HuH-7 (cell line): ENCODE measurements around the gene NMNAT3.
A peak's percentile ranks its signal among the peaks of the same experiment; 100 is the strongest.
"Not testable (repeated sequence)": the region's sequence is repeated elsewhere in the genome, so short reads cannot be mapped to it uniquely, and the experiment has no call there.

Experiments
- DNase-seq: peaks from one replicate; pipeline ENCODE4 v3.0.0; 2011; ENCODE audit warnings: low spot score

The NMNAT3 gene

GRCh38 chr3:139636511-139636910 is 41.3 kb downstream of the NMNAT3 start:
- DNase-seq: no peak

- DNase-seq: no peak
Observed at GRCh38 chr3:139634111-139634635, 43.6 kb downstream of the NMNAT3 start.

DNA sequence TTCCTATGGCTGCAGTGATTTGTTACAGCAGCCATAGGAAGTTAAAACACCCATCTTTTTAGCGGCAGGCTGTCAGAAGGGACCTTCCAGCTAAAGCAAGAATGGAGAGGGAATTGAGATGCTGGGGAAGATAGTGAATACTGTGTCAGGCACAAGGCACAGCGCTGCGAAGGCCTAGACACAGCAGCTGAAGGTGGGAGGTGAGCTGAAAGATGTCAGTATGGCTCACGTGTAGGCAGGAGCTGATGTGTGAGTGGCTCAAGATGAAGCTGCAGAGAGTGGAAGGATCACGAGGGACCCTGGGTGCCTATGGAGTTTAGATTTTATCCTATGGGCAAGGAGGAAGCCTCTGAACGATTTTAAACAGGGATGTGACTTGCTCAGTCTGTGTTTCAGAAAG is 44.3 kb downstream of the NMNAT3 start:
- no peak for DNase-seq

DNA sequence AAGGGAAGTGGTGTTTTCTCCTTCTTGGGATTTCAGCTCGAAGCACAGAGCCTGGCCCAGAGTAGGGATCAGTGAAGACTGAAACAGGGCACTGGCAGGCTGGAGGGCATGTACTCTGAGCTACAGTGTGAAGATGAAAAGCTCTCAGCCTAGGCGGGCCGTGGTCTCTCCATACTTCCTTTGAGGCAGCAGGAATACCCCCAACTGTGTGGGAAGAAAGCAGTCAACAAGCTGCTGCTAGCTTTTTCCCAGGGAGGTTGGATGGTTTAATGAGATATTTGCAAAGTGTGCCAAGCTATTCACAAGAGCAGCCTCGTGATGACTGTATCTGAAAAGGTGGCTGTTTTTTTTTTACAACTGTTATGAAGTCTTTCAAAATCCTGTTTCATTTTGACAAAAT is 47.2 kb downstream of the NMNAT3 start:
- DNase-seq: no peak

- peak; percentile 37 for DNase-seq
Observed at GRCh38 chr3:139629033-139629432, 48.7 kb downstream of the NMNAT3 start.

DNA sequence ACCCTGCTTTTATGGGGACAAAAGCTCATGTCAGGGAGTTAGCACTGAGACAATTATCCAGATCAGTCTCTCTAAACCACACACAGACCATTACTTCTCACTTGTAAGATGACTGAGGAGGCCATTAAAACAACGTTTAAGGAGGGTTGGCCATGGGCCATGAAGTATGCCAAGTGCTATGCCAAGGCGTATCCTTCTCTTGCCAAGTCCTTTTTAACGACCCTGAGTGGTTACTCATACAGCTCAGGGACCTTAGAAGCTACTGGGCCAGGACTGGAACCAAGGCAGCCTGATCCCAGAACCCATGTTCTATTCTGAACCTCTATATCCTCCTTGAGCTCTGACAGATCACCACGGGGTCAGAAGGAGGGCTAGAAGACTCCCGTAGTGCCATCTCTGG is 50.0 kb downstream of the NMNAT3 start:
- no peak for DNase-seq

- DNase-seq: no peak
Observed at GRCh38 chr3:139620438-139620837, 57.3 kb downstream of the NMNAT3 start.

DNA sequence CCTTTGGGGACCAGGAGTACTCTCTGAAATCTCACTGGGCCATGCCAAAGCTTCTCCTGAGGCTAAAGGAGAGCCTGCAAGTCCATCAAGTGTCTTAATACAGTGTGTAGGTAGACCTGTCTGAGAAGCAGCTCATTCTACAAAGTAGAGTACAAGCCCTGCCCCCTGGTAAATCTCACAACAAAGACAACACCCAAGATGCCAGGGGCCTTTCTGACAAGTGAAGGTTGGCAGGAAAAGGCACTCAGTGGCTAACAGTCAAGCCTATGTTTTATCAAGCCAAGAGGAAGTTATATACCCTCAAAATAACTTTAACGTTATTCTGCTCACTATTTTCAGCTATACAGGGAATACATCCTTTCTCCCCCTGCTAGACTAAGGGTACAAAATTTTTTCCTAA is 58.3 kb downstream of the NMNAT3 start:
- no peak for DNase-seq

DNA sequence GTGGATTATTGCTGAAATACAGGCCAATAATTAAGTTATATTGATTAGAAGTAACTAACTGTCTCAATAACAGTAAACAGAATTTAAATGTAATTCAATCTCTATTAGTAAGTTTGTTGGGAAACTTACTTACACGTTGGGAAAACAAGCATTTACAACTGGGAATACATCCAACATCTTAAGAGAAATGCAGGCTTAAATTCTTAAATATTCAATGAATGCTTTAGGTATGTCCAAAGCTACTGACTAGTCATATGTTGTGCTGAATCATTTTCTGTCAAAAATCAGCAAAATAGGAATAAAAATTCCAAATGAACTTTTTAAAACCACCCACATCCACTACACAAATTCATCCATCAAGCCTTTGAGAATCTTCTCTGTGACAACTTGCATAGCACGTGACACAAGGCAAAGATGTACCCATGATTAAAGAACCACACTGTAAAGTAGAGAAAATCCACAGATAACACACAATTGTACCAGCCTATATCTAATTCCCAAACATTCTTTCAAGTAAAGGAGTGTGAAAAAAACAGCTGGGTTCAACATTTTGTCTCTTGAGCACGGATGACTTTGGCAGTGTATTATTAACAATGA is 60.0 kb downstream of the NMNAT3 start:
- DNase-seq: no peak

GRCh38 chr3:139611528-139611927 is 66.2 kb downstream of the NMNAT3 start:
- DNase-seq: no peak

DNA sequence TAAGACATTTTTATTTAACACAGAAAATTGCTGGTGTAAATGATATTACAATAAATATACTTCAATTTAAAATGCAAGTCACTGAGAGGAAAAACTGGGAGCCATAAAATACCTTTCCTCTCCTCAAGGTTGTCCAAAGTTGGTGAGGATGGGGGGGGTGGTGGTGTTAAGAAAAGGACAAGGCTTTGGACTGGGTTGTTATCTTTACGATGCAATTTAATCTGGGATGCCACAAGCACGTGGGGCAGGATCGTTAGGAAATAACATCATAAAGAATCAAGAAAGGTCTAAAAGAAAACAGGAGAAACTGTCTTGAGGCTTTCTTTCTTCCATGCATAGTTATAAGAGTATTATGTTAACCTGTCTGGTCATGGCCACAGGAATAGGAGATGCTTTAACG is 66.9 kb downstream of the NMNAT3 start:
- no peak for DNase-seq

DNA sequence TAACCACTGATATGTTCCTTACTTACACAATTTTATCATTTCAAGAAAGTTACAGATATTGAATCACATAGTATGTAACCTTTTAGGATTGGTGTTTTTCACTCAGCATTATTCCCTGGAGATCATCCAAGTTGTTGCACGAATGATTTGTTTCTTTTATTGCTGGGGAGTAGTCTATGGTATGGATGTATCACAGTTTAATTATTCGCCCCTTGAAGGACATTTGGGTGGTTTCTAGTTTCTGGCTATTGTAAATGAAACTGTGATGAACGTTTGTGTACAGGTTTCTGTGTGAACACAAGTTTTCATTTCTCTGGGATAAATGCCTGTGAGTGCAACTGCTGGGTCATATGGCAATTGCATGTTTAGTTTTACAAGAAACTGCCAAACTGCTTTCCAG is 68.8 kb downstream of the NMNAT3 start:
- DNase-seq: no peak

DNA sequence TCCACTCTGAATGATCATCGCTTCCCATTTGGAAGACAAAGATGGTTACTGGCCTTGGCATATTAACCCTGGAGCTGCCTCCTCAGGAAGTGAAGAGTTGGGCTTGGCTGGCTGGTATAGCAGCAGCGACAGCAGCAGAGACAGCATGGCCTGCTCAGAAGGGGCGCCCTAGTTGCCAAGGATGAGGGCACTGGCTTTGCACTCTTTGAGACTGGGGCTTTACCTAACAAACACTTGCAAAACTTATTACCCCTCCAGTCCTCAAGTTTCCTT is 69.7 kb downstream of the NMNAT3 start:
- no peak for DNase-seq

DNA sequence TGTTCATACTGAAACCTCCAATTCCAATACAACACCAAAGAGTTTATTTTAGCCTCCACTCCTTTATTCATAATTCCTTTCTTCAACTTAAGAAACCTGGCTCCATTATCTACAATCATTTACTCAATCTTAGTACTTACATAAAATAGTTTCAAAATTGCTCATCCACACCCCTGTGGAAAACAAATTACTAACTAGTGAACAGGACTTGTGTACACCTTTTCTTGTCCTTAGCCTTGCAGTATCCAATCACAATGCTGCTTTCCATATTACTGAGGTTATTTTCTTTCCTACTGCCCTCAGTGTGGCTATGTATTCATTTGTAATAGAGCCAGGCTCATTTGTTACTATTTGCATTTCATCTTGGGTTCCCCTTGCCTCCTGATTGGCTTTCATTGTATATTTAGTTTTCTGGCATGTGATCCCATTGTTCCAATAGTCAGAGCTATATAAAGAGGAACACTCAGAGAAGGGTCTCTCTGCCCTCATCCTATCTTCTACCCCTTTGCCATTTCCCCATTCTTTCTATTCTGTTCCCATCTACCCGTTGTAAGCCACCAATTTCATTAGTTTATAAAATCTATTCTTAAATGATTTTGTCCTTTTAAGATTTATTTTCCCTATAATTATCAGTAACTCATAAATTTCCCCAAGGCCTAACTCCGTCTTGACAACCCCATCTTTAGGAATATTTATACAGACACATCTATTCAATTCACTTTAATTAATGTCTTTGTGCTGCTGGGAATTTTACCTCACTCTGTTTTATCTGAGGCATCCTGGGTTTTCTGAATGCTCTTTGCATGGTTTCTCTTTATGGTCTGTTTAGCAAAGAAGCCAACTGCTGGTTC is 70.3 kb downstream of the NMNAT3 start:
- DNase-seq: no peak

GRCh38 chr3:139602003-139602402 is 75.8 kb downstream of the NMNAT3 start:
- DNase-seq: no peak

DNA sequence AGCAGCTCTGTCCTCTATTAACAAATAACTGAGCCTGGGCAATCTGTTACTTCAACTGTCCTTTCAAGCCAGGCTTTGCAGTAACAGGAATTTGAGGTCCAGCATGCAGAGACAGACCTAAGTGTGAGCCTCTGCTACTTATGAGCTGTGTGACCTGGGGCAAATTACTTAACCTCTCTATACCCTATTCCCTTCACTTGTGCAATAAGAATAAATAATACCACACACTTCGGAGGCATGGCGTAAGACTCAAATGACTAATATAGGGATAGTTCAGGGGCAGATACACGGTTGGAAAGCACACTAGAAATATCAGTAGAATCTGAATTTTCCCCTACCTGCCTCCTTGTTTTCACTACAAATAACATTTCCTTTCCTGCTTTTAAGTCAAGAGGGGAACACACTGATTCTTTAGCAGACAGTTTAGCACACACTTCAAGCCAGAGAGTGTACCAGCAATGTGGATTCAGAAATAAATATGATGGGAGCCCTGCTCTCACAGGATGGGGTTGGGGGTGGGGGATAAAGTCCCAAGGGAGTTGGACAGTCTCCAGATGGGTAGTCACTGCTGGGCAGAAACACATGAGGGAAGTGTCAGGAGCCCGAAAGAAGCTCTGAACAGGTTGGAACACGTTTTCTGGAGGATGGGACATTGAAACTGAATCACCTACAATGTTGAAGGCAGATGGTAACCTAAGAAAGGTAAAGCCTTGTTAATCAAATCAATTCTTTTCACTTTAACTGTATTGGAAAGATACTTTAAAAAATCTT is 76.4 kb downstream of the NMNAT3 start:
- no peak for DNase-seq

DNA sequence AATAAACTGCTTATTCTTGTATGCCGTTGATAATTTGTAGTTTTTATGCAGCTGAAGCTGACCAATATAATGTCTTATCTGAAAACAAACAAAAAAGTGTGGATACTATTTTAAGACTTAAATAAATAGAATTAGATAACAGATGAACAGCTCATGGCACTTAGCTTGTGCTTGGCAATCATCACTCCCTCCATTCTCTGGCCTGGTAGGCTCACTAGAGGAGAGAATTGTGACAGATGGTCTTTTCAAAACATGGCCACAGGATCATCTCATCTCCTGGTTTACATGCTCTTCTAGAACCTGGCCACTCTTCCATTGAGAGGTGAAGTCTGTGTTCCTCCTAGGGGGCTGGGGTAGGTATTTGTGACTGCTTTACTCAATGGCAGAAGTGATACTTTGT is 79.8 kb downstream of the NMNAT3 start:
- no peak for DNase-seq

- DNase-seq: not testable (repeated sequence)
Observed at GRCh38 chr3:139591186-139591585, 86.6 kb downstream of the NMNAT3 start.

GRCh38 chr3:139588450-139588849 is 89.3 kb downstream of the NMNAT3 start:
- DNase-seq: peak; percentile 13

DNA sequence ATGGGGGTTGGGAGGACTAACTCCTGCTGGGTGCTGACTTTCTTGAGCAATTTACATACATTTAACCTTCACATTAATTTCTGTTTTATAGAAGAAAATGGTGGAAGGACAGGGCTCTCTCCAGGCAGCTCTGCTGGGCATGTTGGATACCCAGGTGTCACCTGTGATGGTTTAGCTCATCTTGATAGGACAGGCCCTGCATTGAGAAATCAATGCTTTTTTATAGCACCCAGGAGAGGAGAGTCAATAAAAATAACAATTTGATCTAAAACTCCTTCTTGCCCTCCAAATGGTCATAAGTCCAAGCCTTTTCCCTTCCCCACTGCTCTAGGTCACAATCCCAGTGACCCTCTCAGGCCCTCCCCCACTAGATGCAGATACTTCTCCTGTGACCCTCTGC is 90.0 kb downstream of the NMNAT3 start:
- DNase-seq: no peak

- no peak for DNase-seq
Observed at GRCh38 chr3:139586420-139587017, 91.3 kb downstream of the NMNAT3 start.

DNA sequence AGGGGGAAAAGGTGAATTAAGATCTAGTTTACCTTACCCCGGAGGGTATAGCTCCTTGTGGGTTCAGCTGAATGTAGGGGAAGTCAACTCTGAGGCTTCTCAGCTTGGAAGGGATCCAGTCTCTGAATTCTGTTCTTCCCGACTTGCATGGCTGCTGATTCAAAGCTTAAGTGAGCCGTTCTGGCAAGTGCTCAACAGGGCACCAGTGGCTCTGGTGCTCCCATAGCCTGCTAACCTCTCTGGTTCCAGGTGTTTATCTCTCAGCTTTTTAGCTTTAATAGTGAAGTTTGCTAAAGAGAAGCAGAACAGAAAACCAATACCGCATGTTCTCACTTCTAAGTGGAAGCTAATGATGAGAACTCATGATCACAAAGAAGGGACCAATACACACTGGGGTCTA is 92.0 kb downstream of the NMNAT3 start:
- DNase-seq: no peak

DNA sequence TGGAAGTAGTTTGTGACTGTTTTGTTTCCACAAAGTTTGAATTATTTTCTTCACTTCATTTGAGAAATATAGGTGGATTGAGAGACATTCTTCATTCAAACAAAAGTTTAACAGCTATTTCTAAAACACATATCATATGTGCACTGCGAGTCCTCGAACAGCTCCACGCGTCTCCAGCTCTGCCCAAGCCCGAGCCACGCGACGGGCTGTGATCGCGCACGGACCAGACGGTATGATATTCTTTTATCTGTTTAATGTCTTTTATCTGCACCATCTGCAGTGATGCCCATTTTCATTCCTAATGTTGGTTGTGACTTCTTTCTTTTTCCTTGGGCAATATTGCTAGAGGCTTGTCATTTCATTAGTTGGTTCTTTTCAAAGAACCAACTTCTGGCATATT is 94.1 kb downstream of the NMNAT3 start:
- not testable (repeated sequence) for DNase-seq
